Fibroblast of skin of back (primary cell): ENCODE data around the gene TBK1.
A peak's percentile ranks its signal among the peaks of the same experiment; 100 is the strongest.
"Not testable (repeated sequence)": the region's sequence is repeated elsewhere in the genome, so short reads cannot be mapped to it uniquely, and the experiment has no call there.

Source experiments
- DNase-seq: peaks from one replicate; pipeline ENCODE4 v3.0.0-alpha.2; 2013

Gene TBK1

DNA sequence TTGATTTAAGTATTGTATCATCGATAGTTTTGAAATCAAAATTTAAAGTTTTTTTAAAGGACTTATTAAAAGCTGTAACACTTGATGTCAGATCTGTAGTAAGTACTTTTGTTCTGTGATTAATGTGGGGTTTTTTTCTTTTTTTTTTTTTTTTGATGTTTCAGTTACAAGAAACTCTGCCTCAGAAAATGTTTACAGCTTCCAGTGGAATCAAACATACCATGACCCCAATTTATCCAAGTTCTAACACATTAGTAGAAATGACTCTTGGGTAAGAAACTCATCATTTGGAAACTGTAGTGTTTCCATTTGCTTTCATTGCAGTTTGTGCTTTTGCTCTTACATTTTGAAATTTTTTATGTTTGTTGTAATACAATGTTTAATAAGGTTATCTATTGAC lies 45.6 kb downstream of the TBK1 start:
- DNase-seq: no peak

DNA sequence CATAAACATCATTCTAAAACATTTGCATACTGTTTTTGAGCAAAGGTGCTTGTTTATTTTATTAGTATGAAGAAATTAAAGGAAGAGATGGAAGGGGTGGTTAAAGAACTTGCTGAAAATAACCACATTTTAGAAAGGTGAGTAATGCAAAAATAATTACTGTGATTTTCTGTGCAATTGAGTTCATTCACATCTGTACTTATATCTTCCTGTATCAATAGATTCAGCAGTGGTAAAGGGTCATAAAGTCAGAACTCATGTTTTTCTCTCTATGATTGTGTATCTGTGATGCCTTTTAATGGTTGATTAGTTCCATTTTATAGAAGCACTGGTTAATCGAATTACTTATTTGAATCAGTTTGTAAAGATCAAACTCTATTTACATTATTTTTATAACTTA lies 46.0 kb downstream of the TBK1 start:
- DNase-seq: no peak

DNA sequence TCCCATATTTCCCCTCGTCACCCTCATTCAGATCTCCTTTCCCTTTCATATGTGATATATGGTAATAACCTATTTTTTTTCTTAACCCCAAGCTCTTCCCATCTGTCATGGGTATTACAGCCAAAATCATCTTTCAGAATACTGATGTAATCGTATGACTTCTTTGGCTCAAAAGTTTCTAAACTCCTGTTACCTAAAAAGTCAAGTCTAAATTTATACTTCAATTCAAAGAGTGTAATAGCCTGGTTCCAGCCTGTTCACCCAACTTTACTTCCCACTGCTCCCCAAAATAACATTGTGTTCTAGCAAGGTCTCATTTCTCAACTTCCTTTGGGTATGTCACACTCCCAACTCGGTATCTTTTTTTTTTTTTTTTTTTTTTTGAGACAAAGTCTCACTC lies 48.5 kb downstream of the TBK1 start:
- DNase-seq: no peak

DNA sequence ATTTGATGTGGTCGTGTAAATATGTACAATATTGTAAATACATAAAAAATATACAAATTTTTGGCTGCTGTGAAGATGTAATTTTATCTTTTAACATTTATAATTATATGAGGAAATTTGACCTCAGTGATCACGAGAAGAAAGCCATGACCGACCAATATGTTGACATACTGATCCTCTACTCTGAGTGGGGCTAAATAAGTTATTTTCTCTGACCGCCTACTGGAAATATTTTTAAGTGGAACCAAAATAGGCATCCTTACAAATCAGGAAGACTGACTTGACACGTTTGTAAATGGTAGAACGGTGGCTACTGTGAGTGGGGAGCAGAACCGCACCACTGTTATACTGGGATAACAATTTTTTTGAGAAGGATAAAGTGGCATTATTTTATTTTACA lies 49.6 kb downstream of the TBK1 start:
- DNase-seq: no peak

DNA sequence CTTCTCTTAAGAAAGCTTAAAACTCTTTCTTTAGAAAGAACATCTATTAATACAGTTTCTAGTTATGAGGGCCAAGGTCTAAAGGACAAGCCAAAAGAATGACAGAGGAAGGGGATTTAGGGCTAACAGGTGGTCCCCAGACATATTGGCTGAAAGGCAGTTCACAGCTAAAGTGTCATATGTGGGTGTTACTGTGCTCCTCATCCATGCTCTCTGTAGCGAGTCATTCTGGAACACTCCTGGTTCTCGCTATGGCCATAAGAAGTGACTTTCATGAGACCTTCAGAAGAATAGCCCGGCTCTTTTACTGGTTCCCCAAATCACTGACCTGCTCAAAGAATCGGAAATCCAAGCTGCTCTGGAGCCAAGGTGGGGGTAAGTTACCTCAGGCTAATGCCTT lies 55.0 kb downstream of the TBK1 start:
- no peak for DNase-seq

DNA sequence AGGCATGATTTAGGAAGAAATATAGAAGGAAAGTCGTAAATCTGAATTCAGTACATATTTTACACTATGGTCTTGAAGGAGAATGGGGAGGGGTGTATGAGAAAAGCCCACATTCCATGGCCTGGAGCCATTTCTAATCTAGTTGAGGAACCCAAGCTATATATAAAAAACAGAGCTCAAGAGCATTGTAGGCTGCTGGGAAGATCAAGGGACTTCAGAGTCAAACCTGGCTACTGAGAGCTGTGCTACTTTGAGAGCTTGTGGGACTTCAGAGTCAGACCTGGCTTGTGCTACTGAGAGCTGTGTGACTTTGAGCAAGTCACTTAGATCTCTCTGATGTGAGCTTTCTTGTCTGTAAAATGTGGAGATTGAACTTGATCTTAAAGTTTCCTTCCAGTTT lies 58.7 kb downstream of the TBK1 start:
- no peak for DNase-seq

DNA sequence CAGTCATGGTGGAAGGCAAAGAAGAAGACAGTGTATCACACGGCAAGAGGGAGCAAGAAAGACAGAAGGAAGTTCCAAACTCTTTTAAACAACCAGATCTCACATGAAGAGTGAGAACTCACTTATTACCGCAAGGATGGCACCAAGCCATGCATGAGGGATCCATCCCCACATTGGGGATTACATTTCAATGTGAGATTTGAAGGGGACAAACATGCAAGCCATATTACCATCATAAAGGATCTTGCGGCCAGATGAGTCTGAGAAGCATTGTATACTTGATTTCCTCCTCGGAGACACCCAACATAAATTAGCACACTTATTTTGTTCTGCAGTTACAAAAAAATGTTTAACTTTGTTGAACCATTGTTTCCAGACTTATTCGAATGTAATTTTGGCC lies 66.5 kb downstream of the TBK1 start:
- DNase-seq: no peak

DNA sequence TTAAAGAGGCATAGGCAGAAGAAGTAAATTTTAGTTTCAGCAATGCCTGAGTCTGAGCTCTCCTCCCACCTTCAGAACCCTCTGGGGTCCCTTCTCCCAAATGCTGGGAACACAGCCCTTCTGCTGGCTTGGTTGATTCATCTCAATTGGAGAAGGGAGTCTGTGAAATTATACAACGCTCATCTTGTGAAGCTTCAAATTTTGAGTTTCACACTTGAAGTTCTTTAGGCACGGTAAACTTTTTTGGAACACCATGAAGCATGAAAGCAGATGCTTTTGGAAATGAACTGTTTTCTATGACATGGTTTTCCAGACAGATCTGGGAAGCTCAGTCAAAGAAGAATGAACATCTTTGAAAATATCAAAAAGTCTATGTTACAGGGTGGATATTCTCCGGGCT lies 69.9 kb downstream of the TBK1 start:
- no peak for DNase-seq

DNA sequence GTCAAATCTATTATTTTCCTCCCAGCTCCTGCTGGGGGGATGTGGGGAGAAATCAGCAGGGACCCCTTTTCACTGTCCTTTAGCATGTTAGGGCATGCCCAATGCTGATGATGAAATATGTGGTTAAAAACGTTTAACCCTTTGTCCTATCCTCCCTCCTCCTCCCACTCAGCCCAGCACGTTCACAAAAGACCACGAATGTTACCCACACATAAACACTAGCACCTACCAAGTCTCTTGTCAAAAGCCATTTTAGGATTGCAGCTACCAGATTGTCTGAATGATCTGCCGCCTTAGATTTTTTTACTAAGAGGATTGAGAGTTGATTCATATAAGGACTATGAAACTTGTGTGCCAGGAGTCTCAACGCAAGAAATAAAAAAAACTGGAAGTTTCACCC lies 70.4 kb downstream of the TBK1 start:
- DNase-seq: peak; percentile 45

DNA sequence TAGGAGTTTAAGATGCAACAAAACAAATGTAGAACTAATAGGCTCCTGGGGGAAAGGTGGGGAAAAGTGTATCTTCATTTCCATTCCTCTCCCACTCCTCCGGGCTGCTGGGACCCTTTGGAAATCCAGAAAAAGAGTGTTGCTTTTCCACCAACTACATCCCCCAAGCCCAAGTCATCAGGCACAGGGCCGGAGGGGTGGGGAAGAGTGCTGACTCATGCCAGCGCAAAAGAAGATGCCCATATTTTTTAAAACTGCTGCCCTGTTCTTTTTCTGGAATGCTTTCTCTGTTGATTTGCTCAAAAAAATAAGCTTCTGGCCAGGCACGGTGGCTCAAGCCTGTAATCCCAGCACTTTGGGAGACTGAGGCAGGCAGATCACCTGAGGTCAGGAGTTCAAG lies 70.9 kb downstream of the TBK1 start:
- DNase-seq: peak; percentile 68

DNA sequence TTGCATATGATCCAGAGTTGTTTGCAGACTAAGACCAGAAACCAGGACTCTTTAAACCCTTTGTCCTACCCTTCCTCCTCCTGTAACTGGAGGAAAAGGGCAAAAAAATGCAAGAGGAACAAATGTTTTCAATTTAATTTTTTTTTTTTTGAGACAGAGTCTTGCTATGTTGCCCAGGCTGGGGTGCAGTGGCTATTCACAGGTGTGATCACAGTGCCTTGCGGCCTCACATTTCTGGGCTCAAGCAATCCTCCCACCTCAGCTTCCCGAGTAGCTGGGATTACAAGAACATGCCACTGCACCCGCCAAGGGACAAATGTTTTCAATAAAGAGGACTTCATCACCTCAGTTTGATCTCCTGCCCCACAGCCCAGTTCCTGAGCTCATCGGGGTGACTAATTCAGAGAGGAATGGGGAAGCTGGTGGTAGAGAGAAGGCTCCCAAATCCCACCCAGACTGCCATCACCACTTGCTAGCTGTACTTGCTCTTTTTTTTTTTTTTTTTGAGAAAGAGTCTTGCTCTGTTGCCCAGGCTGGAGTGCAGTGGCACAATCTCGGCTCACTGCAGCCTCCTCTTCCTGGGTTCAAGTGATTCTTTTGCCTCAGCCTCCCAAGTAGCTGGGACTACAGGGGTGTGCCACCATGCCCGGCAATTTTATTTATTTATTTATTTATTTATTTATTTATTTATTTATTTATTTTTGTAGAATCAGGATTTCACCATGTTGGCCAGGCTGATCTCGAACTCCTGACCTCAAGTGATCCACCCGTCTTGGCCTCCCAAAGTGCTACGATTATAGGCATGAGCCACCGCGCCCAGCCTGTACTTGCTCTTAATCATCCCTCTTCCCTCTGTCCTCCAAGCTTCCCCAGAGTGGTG lies 71.9 kb downstream of the TBK1 start:
- peak; percentile 96 for DNase-seq

DNA sequence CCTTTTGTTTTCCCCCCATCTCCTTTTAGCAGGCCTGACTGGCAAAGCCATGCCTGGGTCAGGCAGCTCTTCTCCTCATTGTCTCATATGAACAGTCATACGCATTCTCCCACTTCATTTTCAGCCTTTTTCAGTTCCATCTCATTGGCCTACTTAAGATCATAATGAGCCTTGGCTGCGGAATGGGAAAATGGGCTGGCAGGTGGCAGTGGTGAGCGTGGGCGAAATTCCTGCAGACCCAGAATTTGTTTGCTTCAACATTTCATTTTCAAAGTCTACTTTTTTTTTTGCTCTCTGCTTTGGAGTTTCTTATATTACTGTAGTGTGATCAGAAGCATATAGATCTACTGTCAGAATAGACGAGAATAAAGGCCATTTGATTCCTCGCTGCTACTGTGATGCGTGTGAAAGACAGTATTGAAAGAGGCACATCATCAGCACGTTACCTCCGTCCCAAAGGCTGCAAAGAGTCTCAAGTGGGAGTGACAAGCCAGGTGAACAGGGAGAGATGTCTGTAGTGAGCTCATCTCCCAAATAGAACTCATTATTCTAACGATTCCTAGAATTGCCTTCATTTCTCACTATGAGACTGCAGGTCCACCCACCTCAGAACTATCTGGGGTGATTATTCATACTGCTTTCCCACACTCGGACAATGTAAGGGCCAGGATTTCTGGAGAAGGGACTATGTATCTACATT lies 73.7 kb downstream of the TBK1 start:
- DNase-seq: no peak

DNA sequence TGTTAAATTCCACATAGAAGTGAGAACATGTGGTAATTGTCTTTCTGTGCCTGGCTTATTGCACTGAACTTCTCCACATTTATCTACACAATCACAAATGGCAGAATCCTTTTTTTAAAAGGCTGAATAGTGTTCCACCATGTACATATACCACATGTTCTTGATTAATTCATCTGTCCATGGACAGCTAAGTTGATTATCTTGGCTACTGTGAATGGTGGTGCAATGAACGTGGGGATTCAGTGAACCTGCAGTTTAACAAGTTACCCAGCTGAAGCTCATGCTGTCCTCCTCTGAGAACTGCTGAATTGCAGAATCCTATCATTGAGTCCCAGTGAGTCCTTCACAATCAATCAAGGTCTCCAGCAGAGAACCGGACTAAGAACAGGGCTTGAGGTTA lies 74.9 kb downstream of the TBK1 start:
- no peak for DNase-seq

DNA sequence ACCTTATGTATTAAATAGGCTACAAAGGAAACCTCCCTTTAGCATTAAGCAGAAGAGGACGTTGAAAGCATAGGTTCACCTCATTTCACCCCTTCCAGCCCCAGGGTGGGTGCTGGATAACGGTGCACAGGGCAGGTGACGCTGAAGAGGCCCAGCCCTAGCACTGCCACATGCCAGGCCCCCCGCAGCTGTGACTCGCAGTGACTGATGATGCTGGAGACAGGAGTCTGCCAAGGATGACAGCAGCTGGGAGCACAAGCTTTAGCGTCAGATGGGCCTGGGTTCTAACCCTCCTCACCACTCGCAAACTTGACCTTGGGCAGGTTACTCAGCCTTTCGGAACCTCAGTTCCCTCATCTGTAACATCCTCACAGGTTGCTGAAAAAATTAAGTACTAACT lies 76.7 kb downstream of the TBK1 start:
- peak; percentile 21 for DNase-seq

DNA sequence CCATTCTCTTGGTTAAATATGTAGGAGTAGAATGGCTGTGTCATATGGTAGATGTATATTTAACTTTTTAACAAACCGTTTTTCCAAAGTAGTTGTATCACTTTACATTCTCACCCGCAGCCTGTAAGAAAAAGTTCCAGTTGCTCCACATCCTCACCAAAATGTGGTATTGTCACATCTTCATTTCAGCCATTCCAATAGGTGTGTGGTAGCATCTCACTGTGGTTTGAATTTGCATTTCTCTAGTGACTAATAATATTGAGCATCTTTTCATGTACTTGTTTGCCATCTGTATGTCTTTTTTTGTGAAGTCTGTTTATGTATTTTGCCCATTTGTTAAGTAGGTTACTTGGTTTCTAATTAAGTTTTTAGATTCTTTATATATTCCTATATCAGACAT lies 78.6 kb downstream of the TBK1 start:
- no peak for DNase-seq

DNA sequence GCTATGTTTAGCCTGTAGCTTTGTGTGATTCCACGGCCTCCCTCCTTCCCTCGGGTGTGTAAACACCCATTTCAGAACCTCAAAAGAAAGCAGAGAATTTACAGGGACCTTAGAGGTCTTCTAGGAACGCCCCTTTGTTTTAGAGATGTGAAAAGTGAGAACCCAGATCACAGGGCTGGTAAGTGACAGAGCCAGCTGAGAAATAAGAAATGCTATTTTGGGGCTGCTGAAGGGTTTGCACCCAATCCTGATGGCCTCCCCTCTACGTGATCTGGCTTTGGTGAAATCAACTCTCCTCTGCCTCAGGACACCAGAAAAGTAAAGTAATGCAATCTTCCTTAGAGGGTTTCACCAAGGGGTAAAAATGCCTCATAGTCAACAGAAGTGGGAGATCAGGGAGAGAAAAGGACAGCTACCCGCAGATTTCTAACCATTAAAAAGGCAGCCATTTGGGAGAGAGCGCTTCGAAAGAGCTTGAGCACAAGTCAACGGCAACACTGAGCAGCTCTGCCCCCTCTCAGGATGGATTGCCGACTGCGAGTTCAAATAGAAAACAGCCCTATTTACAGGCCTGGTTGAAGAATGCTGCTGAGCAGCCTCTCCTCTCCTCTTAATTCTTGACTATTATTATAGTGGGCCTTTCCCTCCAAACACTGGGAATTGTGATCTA lies 79.9 kb downstream of the TBK1 start:
- no peak for DNase-seq

DNA sequence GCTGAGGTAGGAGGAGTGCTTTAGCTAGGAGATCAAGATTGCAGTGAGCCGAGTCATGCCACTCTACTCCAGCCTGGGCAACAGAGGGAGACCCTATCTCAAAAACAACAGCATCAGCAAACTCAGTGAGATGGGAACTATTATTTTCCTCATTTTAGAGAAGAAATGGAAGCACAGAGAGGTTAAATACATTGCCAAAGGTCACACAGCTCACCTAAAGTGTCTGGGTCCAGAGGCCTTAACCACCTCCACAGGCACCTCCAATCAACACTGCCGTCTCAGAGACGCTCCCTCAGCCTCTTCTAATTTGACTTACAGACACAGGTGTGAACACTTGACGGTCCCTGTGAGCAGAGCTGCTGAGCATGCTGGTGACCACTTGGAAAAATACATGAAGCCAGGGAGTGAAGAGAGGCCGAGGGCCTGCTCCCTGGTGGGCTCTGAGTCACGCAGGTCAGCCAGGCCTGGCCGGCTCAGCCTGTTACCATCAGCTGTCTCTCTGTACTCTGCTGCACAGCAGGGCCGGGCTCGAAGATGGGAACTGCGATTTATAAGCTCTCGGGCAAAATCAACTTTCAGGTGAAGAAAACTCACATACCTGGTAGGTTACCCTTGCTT lies 80.9 kb downstream of the TBK1 start:
- no peak for DNase-seq

DNA sequence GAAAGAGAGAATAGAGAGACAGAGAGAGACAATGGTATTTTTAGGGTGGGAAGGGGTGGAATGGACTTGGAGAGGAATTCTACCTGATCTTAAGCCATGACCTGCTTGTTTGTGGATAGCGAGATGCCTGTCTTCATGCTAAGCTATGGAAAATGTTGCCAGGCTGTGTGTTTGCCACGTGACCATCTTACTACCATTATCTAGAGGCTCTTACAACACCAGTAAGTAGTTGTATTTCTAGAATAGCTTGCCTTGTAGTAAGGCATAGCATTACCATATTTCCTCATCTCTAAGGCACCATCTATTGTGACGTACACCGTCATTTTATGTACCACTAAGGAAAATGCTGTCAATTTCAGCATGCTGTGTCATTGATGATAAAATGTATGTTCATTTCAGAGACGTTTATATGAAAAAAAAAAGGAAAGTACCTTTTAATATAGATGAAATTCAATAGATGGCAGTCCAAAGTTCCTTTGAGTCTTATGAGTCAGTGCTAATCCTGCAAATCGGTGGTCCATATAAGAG lies 82.8 kb downstream of the TBK1 start:
- DNase-seq: no peak

DNA sequence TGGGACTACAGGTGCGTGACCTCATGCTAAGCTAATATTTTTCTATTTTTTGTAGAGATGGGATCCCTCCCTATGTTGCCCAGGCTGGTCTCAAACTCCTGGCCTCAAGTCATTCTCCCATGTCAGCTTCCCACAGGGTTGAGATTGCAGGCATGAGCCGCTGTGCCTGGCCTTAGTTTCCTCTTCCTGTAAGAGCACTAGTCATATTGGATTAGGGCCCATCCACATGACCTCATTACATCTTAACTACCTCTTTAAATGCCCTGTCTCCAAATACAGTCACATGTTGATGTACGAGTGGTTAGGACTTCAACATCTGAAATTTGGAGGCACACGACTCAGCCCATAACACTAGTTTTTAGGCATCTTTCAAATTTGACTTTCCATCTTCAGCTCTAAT lies 86.2 kb downstream of the TBK1 start:
- no peak for DNase-seq

DNA sequence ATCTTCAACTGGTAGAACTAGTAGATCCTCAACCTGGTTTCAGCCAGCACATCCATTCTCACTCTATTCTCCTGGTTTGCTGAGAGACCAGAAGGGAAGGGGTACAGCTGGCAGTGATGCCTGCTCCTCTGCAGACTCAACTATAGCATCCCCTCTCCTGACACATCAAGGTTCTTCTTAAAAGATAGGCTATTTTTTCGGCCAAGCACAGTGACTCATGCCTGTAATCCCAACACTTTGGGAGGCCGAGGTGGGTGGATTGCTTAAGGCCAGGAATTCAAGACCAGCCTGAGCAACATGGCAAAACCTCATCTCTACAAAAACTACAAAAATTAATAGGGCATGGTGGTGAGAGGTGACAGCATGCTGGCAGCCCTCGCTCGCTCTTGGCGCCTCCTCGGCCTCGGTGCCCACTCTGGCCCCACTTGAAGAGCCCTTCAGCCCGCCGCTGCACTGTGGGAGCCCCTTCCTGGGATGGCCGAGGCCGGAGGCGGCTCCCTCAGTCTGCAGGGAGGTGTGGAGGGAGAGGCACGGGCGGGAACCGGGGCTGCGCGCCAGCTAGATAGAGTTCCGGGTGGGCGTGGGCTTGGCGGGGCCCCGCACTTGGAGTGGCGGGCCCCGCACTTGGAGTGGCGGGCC lies 90.6 kb downstream of the TBK1 start:
- DNase-seq: not testable (repeated sequence)

DNA sequence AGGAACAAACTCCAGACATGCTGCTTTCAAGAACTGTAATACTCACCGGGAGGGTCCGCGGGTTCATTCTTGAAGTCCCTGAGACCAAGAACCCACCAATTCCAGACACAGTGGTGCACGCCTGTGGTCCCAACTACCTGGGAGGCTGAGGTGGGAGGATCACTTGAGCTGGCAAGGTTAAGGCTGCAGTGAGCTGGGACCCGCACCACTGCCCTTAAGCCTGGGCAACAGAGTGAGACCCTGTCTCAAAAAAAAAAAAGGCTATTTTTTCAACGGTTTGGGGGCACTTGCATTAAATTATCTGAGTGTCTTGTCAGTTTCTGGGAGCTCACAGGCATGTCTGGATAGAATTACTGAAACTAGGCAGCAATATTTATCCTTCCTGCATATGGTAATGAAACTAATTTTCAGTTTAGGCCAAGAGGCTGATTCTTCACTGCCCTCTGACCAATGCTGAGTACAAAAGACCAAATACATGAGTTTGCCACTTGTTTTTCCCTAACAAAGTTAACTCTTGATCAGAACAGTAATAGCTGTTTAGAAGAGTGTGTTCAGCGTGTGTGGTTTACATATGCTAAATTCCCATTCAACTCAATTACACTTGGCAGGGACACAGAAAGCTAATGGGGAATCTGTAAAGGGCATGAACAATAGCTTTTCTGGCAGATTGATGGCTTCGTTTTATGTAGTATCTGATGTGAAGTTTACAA lies 92.6 kb downstream of the TBK1 start:
- DNase-seq: no peak

DNA sequence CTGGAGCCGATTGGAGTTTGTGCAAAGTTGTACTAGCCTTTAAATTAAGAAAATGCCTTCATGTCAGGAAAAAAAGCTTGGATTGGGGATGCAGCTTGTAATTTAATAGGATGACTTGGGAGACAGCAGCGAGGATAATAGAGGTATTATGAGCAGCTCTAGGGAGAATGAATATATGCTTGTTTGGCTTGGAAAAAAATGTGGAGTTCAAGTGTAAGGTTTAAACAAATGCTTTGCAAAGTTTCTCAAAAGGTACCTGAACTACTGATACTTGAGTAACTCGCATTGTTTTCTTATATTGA lies 93.1 kb downstream of the TBK1 start:
- no peak for DNase-seq
